Sigmoid colon (tissue), 4 donors: ENCODE measurements around the gene SMYD3.

Experiments used
- CTCF ChIP-seq, 4 experiments: fragments of 450-650 bp in 3 of 4; fragments of 200-600 bp in 1 of 4; IDR thresholded peaks; one replicate each; pipeline ENCODE4 v1.5.1; 2016 to 2019; ENCODE audit warnings: antibody characterized with exemption in 4 of 4, mild to moderate bottlenecking in 3 of 4, moderate library complexity in 2 of 4
- EP300 ChIP-seq, 4 donors: sonication (generic); formaldehyde crosslinking; IDR thresholded peaks; one replicate each; pipeline ENCODE4 v1.6.1; 2017; ENCODE audit warnings: antibody characterized with exemption in 4 of 4
- POLR2A ChIP-seq, 2 donors: fragments of 450-650 bp; IDR thresholded peaks; one replicate each; pipeline ENCODE4 v1.6.1; 2016; ENCODE audit warnings: antibody characterized with exemption in 2 of 2, mild to moderate bottlenecking in 2 of 2, moderate library complexity in 2 of 2
- POLR2AphosphoS5 ChIP-seq, 4 donors: sonication (generic); formaldehyde crosslinking; IDR thresholded peaks; one replicate each; pipeline ENCODE4 v1.6.1; 2017; ENCODE audit warnings: antibody characterized with exemption in 4 of 4

DNA sequence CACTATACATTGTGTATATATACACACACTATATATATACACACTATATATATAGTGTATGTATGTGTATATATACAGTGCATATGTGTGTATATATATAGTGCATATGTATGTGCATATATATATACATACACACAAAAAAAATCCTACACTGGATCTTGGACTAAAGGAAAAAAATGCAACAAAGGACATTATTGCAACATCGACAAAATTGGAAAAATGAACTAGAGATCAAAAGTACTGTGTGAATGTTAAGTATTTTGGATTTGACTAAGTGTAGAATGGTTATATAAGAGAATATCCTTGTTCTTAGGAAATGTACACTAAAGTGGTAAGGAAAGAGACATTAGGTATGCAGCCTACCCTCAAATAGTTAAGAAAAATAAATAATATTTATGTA lies 36.5 kb downstream of the SMYD3 start:
- TF ChIP-seq CTCF (IDR thresholded peaks at IDR 0.05) = no peak
- TF ChIP-seq POLR2A (IDR thresholded peaks at IDR 0.05) = no peak
- TF ChIP-seq POLR2AphosphoS5 (IDR thresholded peaks at IDR 0.05) = no peak
- TF ChIP-seq EP300 (IDR thresholded peaks at IDR 0.05) = no peak
